GM21737 (cell line): ENCODE results near the gene DCDC2C.

ENCODE experiments used
- ATAC-seq: cut with Tn5 transposase; IDR thresholded peaks from one replicate; pipeline ENCODE4 v1.9.1; 2021; ENCODE audit warnings: mild to moderate bottlenecking, moderate library complexity; ENCODE audit not compliant: unreplicated experiment

DCDC2C gene

DNA sequence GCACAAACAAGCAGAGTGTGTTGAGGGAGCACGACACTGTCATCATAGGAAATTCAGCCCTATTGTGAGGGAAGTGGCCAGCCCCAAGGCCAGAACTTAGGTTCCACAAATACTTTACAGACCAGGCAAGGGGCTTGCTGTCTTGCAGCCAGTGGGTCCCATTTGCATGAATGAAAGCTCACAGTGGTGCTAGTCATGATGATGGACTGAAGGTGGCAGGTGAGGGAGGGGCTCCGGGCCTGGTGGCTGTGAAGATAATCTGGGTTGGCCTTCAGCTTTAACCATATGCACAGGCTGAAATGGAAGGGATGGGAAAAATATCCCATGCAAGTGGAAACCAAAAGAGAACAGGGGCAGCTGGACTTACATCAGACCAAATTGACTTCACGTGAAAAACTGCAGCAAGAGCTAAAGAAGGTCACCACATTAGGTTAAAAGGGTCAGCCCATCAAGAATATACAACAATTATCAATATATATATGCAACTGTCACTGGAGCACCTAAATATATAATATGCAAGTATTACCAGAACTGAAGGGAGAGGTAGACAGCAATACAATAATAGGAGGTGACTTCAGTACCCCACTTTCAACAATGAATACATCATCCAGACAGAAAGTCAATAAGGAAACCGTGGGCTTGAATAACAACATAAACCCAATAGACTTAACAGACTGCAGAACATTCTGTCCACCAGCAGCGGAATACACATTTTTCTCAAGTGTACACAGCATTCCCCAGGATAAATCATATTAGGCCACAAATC lies 39.6 kb downstream of the DCDC2C start:
- ATAC-seq, result no peak

DNA sequence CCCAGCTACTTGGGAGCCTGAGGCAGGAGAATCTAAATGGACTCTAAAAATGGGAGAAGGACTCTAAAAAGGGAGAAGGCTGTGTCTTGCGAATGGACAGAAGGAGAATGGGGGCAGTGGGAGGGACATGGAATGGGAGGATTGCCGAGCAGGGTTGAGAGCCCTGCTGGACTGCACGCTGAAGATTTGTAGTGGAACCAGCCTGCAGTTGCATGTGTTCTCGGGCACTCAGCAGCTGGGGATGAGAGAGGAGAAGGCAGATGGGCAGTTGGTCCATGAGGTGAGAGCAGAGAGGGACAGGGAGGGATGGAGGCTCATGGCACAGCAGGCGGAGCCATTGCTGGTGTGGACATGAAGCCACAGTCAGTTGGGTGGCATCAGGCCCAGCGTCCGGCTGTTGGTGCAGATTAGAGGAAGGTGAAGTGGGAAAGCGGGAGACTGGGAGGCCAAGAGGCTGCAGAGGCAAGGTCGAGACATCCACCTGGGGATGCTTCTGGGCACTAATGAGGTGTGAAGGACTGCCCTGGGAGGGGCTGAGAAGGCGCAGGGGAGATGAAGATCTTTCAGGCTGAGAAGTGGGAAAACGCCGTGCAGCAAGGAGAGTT lies 40.7 kb downstream of the DCDC2C start:
- ATAC-seq, result no peak

DNA sequence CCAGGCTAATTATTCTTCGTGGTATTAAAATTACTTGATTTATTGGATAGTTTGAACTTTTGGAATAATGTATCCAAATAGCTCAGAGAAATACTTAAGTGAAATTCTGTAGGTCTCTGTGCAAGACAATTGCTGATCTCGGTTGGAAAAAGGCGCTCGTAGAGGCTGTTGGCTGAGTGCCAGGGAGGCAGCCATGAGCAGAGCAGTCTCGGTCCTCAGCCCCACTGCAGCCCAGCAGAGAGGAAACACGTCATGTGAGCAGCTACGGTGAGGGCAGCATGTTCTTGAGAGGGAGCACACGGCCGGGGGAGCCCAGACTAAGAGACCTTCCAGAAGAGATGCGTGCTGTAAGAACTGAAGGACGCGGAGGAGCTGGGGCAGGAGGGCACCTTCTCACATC lies 42.5 kb downstream of the DCDC2C start:
- no peak for ATAC-seq

DNA sequence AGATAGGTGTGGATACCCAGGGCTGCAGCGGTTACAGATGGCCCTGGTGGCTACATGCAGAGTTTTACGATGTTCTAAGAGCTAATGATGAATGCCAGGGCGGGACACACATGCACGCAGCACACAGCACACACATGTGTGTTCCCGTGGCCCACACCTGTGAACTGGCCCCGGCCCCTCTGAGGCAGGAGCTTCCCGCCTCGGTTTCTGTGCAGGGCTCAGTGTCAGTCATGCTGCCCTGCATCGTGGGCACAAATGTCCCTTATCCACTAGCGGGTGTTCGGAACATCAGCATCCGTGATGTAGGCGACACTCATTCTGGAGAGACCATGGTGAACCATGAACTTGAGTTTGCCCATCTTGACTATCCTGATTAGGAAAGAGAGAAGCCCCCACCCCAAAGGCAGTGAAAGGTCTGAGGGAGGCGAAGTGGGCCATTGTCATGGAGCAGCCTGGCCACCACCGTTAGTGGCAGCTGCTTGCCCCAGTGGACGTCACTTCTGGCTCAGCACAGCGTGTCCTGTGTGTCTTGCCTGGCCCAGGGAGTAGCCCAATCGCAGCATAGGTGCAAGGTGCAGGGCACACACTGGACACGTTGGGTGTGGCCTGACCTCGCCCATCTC lies 43.8 kb downstream of the DCDC2C start:
- no peak for ATAC-seq

DNA sequence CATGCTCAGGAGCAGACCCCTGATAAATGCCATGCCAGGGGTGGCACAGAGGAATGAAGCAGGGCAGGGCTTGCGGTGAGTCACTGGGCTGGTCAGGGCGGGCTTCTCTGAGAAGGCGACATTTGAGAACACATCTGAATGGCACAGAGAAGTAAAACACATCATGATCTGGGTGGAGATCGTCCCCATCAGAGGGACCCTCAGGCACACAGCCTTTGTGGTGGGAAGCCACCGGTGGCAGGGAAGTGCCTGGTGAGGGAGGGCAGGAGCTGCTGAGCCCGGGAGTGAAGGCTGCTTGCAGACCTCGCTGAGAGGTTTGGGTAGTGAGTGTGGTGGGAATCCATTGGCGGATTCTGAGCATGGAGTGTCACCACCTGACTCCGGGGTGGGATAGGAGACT lies 44.5 kb downstream of the DCDC2C start:
- no peak for ATAC-seq

DNA sequence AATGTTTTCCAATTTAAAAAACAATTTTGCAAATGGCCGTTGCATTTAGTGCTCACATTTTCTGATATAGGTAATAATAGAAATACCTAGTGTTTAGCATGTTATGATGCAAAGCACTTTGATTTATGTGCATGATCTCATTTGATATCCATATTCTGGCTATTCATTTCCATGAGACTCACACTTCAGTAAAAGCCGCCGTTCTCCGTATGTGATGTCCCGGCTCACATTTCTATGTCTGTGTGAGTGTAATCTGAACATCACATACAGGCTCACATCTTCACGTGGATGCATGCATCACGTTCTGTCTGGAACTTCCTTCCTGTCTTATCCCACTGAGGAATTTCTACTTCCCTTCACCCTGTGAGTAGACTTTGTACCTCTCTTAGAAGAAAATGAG lies 45.8 kb downstream of the DCDC2C start:
- no peak for ATAC-seq

DNA sequence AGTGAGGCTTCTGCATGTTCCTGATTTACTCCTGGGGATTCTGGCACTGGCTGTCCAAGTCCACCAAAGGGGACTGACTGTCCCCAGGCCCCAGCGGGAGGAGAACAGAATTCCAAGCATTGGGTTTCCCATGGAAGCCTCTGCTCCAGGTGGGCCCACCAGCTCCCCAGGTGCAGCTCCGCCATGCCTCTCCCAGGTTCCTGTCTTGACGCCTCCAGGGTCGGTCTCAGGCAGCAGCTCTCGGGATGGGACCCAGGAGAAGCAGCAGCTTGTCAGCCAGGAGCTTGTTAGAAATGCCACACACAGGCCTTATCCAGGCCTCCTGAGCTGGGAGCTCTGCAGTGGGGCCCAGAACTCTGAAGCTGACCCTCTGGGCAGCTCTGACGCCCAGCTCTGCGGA lies 47.9 kb downstream of the DCDC2C start:
- no peak for ATAC-seq

DNA sequence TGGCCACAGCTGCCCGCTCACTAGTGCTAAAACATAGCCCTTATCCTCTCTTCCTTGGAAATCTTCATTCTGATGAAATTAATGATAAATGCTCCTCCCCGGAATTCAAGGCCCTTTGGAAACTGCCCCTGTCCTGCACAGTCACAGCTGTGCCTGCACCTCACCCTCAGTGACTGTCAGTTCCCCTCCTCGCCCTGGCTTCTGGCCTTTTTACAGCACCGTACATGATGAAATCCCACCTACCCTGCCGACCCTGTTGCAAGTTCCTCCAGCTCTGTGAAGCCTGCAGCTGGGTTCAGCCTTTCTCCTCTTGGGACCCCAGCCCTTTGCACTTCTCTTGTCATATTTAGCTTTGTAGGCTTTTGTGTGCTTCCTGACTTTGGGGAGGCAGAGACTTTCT lies 48.4 kb downstream of the DCDC2C start:
- no peak for ATAC-seq

DNA sequence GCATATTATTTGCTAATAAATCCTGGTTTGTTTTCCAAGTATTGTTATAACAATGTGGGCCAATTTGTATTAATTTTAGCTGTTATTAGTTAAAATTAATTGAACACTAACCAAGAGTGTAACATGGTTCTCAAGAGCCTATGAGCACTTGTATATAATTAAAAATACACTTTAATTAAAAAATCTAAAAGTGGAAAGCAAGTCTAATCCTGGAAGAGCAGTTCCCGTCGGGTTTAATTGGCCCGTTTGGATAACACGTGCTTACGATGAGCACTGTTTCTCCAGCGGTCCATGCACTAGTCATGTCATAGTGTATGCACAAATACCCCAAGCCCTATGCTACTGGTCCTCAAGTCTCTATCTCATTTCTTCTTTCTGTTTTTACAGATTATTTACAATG lies 49.0 kb downstream of the DCDC2C start:
- no peak for ATAC-seq

DNA sequence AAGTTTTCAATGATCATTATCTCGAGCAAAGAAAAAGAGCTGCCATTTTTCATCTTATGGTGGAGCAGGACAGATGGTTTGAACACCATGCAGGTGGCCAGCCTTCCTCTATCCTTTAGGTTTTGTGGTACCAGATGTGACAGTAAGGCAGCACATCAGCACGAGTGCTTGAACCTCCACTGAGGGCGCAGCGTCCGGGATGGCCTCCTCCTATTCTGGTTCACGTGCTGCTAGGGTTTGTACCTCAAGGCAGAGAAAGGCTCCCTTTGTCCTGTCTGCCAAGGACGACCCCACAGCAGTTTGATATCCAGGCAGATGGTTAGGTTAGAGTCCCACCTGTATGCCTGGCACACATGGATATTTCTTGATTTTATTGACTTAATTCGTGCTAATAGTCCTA lies 50.2 kb downstream of the DCDC2C start:
- ATAC-seq, result no peak

DNA sequence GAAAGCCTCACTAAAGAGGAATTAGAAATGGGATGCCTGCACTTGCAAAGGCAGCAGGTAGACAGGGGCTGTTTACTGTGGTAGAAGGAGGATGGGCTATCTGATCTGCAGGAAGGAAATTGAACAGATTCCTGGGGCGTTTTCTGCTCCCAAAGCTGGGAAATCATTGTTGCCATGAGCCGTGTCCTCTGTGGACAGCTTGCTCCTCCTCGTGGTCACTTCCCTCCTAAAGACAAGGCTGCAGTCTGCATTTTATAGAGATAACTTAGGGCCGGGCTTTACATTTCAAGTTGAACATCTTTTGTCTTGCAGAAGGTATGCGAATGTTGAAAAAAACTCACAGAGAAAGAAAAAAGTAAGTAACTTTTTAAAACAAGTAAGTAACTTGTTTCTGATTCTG lies 50.9 kb downstream of the DCDC2C start:
- no peak for ATAC-seq

DNA sequence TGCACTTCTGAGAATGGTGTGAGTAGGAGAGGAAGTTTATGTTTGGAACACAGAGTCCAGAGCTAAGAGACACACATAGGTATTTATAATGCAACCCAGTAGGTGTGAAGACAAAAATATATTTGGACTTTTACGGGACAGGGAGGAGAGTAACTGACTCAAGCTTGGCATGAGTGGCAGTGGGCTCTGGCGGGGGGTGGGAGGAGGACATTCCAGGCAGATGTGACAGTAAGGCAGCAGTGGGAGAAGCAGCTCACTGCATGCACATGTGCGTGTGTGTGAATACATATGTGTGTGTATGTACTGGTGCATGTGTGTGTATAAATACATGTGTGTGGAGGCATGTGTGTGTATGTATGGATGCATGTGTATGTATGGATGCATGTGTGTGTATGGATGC lies 51.4 kb downstream of the DCDC2C start:
- no peak for ATAC-seq

DNA sequence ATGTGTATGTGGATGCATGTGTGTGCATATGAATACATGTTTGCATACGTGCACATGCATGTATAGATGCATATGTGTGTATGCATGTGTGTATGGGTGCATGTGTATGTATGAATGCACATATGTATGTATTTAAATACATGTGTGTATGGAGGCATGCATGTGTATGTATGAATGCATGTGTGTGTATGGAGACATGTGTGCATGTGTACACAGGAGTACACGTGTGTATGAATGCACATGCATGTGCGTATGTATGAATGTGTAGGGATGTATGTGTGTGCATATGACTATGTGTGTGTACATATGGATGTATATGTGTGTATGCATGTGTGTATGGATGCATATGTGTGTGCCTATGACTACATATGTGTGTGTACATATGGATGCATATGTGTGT lies 51.9 kb downstream of the DCDC2C start:
- no peak for ATAC-seq

DNA sequence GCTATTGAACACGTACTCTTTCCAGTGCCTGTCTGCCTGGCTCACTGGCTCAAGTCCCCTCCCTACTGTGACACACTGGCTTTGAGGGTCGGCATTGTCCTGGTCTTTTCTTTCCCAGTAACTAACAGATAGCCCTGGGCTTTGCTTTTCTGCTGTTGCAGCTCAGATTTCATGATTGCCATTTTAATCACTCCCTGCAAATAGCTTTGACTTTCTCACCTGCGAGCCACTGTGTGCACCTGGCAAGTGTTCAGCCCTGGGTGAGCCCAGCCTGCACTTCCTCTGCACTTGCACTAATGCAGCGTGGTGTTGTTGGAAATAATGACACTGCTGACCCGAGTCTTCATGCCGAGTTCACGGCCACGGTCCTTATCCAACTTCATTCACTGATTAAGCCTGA lies 52.9 kb downstream of the DCDC2C start:
- ATAC-seq, result no peak

DNA sequence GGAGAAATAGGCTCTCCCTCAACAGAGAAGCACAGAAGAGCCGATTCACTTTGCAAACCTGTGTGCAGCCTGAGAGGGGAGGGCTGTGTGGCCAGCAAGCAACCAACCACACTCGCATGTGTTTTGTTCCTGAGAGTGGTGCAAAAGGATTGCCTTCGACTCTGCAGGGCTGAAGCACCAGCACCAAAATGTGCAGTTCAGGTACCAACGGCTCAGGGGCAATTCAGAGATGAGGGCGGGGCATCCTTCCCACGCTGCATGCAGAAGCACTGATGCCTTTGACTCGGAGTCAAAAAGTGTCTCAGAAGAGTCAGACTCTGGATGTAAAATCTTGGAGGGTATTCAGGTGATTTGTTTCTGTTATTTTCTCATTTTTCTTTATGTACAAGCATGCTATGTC lies 55.5 kb downstream of the DCDC2C start:
- ATAC-seq, result no peak

DNA sequence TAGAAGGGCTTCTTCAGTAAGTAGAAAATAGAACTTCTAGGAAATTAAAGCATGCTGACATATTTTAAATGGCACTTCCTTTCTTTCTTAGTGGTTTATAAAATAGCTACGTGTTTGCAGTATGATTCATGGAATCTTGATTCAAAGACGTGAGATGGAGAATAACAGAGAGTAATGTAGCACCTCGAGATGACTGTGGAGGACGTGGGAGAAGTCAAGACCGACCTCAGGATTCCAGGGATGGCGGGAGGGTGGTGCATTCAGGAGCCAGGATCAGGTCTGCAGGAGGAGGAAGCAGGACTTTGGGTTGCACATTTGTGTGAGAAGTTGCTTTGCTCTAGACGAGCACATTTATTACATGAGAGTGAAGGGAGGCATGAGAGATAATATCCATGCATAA lies 56.0 kb downstream of the DCDC2C start:
- ATAC-seq, result no peak

DNA sequence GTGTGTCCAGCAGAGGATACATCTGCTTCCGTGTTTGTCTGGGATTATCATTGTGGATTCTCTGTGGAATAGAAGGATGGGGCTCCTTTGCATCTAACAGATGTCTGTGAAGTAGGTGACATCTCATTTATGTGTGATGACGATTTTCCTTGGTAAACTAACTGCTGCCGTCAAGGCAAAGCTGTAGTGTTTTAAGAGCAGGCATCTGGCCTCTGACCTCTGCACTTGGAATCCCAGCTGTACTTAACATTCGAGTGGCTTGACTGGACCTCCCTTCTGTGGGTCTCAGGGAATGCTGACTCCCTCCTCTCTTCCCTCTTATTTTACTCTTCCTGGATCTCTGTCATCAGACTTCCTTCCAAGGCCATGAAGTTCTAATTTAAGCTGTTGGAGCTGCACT lies 56.4 kb downstream of the DCDC2C start:
- no peak for ATAC-seq

DNA sequence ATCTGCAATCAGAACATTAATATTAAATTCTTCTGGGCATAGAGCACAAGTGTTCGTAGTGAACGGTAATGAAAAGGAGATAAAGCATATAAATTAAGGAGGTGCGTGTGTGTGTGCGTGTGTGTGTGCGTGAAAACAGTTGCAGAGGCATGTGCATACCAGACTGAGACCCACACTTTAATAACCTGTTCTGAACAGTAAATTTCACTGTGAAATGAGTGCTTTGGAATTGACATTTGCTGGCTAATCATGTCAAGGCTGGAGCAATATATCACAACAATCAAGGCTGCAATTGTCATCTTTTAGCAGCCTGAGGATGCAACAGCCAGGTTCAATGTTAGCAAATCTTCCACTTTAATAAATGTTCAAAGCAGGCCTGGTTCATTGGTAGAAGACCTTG lies 57.9 kb downstream of the DCDC2C start:
- no peak for ATAC-seq

DNA sequence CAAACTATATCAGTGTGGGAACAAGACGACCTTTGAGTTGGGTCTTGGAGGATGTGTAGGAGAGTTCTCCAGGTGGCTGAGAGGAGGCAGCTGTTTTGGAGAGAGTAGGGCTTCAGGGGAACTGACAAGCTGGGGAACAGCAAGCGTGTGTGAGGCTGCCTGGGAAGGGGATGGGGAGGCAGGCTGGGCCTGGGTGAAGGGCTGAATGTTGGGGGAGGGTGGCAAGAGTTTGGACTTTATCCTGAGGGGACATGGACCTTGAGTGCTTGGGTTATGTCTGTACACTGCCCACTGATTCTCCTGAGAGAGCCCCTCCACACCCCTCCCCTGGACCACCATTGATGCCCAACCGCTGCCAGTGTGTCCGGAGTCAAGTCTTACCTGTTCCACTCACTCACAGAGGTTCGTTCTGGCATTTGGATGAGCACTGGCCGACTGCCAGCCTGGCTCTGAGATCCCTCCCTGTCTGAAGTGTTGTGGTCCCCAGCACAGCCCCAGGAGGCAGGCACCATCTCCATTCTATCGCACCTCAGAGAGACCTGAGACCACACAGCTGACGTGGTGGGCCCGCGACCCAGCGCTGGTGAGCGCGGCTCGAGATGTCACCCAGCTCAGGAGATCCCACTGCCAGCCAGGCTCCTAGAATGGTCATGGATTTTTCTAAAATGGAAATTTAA lies 59.5 kb downstream of the DCDC2C start:
- no peak for ATAC-seq

DNA sequence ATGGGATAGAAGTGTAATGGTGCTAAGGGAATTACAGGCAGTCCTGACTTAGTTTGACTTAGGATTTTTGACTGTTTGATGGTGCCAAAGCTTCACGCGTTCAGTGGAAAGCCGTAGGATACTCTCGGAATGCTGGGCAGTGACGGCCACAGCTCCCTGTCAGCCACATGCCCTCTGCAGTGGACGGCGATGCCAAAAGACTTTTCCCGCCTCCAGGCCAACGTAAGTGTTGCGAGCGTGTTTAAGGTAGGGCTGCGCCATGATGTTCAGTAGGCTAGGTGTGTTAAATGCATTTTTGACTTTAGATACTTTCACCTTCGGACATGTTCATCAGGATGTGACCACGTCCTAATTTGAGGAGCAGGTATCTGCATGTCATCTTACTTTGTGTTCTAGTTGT lies 63.4 kb downstream of the DCDC2C start:
- ATAC-seq, result no peak

DNA sequence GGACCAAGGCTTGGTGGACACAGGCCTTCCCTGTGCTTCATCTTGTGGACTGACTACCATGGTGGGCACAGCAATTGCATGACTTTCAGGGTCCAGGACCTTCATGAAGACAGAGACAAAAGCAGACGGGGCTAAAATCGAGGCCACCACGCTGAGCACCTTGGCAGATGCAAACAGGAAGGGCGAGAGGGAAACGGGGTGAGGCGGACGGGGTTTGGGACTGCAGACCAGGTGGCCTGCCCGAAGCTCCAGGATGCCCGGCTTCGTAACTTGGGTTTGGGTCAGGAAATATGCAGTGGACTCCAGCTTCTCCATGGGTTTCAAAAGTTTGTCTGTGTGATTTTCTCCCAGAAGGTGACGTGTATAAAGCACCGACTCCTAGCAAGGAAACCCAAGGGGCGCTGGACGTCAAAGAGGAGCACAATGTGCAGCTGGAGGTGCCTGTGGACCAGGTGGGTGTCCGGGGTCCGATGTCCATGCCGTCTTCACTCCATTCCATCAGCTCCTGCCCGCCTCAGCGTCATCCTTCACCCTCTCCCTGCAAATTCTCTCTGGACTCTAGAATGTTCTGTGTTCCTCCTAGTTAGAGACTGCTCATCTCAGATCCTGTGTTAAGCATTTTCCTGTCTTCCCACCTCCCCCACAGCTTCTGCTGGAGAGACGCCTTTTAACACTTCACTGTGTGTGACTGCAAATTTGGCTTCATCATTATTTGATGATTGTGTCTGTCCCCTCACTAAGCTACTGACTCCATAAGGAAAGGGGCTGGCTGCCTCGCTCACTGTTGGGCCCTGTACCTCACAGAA lies 65.8 kb downstream of the DCDC2C start:
- ATAC-seq, result no peak
